Upper lobe of right lung (tissue), 1 donor: Measurements from ENCODE around the gene APMAP. TPM values are rescaled to one million over a fixed set of nuclear protein-coding genes. Genes with fewer than 3 reads are reported as not detected.

Experiments used
- ATAC-seq: fragments of 200-7000 bp; cut with Tn5 transposase; one replicate; pipeline ENCODE4 v1.9.1; 2020; ENCODE audit warnings: mild to moderate bottlenecking, moderate library complexity
- DNase-seq: peaks from one replicate; pipeline ENCODE4 v3.0.0-alpha.2; 2020
- H3K27ac ChIP-seq: fragments of 200-600 bp; one replicate; pipeline ENCODE4 v1.8.0; 2022
- H3K27me3 ChIP-seq: fragments of 200-600 bp; one replicate; pipeline ENCODE4 v1.8.0; 2022; ENCODE audit warnings: mild to moderate bottlenecking
- H3K36me3 ChIP-seq: fragments of 200-600 bp; one replicate; pipeline ENCODE4 v1.8.0; 2022
- H3K4me1 ChIP-seq: fragments of 200-600 bp; one replicate; pipeline ENCODE4 v1.8.0; 2022
- H3K4me3 ChIP-seq: fragments of 200-600 bp; one replicate; pipeline ENCODE4 v1.8.0; 2022; ENCODE audit warnings: mild to moderate bottlenecking
- H3K9me3 ChIP-seq: fragments of 200-600 bp; one replicate; pipeline ENCODE4 v1.8.0; 2022
- intact Hi-C: fragments of 100-400 bp; cut with DNase I; formaldehyde crosslinking; loops from one replicate; pipeline ENCODE4 v1.11.0; 2022
- total RNA-seq: library from RNA; stranded (reverse); fragmentation: NEBNext Ultra II Directional; extraction: Animal tissue kit (Norgen Biotek cat#: 25700); gene quantifications from one replicate; pipeline ENCODE4 v1.2.1, GENCODE V29; 2021
- TF ChIP-seq, protein P1 (sequence below): fragments of 200-600 bp; IDR thresholded peaks from one replicate; pipeline ENCODE4 v1.8.0; 2022; ENCODE audit warnings: antibody characterized with exemption
- donor health status: DM: no; HTN: yes; CAD: no; lungs with severe emphysema.

APMAP gene
- total RNA-seq, 1 donor from 2014 or later, result 73.5 TPM

DNA sequence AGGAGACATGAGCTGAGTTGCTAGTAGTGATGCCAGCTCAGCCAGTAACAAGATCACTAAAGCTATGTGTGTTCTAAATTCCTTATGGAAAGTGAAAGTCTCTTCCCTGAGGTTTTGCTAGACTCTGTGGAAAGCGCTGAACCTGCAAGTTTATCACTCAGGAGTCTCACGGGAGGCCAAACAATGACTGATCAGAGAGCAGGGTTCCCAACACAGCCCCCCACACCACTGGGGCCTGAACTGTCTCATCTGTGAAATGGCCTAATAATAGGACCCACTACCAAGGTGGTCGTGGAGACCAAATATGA lies 45.5 kb upstream of the APMAP start:
- ATAC-seq (no peak), DNase-seq (no peak)
- H3K27me3 ChIP-seq, result no peaks in the 10 kb centered on the region
- TF ChIP-seq, protein P1, sequence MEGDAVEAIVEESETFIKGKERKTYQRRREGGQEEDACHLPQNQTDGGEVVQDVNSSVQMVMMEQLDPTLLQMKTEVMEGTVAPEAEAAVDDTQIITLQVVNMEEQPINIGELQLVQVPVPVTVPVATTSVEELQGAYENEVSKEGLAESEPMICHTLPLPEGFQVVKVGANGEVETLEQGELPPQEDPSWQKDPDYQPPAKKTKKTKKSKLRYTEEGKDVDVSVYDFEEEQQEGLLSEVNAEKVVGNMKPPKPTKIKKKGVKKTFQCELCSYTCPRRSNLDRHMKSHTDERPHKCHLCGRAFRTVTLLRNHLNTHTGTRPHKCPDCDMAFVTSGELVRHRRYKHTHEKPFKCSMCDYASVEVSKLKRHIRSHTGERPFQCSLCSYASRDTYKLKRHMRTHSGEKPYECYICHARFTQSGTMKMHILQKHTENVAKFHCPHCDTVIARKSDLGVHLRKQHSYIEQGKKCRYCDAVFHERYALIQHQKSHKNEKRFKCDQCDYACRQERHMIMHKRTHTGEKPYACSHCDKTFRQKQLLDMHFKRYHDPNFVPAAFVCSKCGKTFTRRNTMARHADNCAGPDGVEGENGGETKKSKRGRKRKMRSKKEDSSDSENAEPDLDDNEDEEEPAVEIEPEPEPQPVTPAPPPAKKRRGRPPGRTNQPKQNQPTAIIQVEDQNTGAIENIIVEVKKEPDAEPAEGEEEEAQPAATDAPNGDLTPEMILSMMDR, result no peak
- peak overlapping the region; percentile 59 for H3K27ac ChIP-seq
- peaks cover 89% of the 10 kb centered on the region for H3K4me1 ChIP-seq
- intact Hi-C loops, result no loop called here
- H3K36me3 ChIP-seq, result no peaks in the 10 kb centered on the region
- H3K9me3 ChIP-seq, result no peaks in the 10 kb centered on the region
- no peak overlapping the region for H3K4me3 ChIP-seq

DNA sequence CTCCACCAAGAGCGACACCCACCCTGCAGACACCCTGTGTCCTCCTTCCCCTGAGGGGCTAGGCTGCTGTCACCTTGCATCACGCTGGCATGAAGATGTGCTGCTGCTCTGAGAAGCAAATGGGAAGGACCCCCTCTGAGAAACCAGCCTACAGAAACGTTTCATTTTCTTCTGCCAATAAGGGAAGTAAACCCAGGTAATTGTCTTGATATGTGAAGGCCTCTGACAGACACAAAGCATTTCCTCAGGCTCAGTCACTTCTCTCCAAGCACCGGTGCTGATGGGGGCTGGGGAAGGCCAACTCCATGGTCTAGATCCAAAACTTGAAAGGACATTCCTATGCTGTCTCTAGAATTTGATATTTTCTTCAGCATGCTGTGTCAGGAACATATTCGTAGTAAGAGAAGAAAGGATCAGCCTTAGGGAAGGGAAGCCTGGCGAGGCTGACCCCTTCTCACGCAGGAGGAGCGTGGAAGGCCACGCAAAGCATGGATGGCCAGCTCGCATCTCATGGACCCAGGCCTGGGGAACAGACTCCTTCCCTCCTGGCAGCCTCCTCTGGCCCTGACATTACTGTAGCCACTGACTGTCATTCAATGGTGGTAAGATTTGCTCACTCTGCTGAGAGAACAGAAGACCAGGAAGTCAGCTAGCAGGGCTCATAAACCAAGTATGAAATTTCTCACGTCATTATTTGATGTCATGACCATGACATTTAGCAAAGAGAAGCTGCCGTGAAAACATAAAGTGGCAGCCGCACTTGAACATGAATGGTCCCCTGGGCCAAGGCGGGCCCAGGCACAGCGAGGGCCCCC lies 44.9 kb upstream of the APMAP start:
- DNase-seq (no peak), ATAC-seq (no peak)
- TF ChIP-seq, protein P1, result no peak
- Histone ChIP-seq H3K4me1 (peaks cover 89% of the 10 kb centered on the region), H3K27ac (peak overlapping the region; percentile 59), H3K4me3 (no peak overlapping the region), H3K27me3 (no peaks in the 10 kb centered on the region), H3K36me3 (no peaks in the 10 kb centered on the region), H3K9me3 (no peaks in the 10 kb centered on the region)
- intact Hi-C loops, result no loop called here

DNA sequence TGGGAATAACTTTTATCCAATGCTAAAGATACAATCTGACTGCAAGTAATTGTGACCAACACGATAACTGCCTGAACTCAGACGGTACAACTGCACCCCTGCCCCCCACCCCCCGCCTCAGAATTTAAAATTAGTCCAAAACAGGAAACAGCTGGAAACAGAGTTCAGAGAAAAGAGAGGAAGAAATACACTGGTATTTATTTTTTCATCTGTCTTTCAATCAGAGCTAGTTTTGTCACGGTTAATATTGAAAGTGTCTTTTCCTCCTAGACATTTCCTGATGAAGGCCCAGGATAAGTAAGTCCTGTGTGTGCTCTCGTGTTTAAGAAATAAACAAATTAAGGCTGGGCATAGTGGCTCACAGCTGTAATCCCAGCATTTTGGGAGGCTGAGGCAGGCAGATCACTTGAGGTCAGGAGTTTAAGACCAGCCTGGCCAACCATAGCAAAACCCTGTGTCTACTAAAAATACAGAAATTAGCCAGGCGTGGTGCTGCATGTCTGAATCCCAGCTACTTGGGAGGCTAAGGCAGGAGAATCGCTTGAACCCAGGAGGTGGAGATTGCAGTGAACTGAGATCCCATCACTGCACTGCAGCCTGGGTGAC lies 43.9 kb upstream of the APMAP start:
- intact Hi-C loops, result no loop called here
- ATAC-seq, result no peak
- peaks cover 83% of the 10 kb centered on the region for H3K4me1 ChIP-seq
- no peaks in the 10 kb centered on the region for H3K27me3 ChIP-seq
- H3K27ac ChIP-seq, result peak overlapping the region; percentile 48
- DNase-seq, result no peak
- H3K36me3 ChIP-seq, result no peaks in the 10 kb centered on the region
- TF ChIP-seq, protein P1, result no peak
- no peaks in the 10 kb centered on the region for H3K9me3 ChIP-seq
- H3K4me3 ChIP-seq, result no peak overlapping the region

DNA sequence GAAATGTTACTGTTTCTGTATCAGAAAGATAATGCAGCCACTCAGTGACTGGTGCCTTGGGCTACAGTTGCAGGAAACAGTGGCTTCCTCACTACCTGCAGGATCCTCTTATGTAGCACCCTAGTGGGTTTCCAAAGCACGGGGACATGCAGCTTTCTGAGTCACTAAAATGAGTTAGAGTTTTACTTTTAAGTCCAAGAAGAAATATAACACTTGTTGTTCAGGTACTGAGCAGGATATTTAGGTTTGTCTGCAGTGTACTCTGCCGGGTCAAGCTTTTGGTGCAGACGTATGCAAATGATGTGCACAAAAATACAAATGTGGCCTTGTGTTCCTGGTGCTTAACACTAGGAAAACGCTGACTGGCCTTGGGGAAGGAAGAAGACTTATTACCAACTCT lies 43.4 kb upstream of the APMAP start:
- TF ChIP-seq, protein P1, result no peak
- Histone ChIP-seq H3K27me3 (no peaks in the 10 kb centered on the region), H3K4me1 (peaks cover 79% of the 10 kb centered on the region), H3K9me3 (no peaks in the 10 kb centered on the region), H3K27ac (peak overlapping the region; percentile 48), H3K4me3 (no peak overlapping the region), H3K36me3 (no peaks in the 10 kb centered on the region)
- intact Hi-C loops, result no loop called here
- ATAC-seq (no peak), DNase-seq (no peak)

DNA sequence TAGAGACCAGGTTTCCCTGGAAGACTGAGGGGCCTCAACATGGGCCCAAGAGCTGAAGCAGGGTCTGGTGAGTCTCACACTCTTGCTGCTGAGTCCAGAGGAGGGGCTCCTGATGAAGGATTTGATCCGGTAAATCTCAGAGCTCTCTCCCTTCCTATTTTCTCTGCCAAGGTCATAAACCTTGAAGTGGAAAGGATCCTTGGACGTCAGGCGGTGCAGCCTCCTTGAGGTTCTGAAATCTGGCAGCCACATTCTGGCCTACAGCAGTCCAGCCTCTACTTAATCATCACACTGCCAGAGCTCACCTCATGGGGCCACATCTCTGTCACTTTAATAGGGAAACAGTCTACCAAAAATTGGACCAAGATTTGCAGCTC lies 41.4 kb upstream of the APMAP start:
- Histone ChIP-seq H3K4me1 (peaks cover 61% of the 10 kb centered on the region), H3K27ac (peak overlapping the region; percentile 51), H3K27me3 (no peaks in the 10 kb centered on the region), H3K9me3 (no peaks in the 10 kb centered on the region), H3K36me3 (peaks cover 18% of the 10 kb centered on the region), H3K4me3 (no peak overlapping the region)
- intact Hi-C loops, result no loop called here
- DNase-seq (no peak), ATAC-seq (peak; percentile 19)
- TF ChIP-seq, protein P1, result no peak
